ENCODE measurements around the gene CFAP43.

CFAP43 gene

DNA sequence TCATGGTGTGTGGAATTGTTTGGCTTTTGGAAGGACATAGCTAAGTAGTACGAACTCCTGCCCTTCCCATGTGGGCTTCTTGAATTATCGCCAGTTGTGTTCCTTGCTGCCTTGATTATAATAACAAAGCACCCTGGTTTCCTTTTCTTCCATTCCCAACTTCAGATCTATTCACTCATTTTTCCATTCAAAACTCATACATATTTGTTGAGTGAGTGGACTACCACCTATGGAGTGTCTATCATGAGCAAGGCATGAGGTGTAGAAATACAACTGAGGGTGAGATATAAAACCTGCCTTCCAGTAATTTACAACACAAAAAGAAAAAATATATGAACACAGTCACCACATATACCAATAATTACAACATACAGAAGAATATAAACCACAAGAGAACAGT lies 141.6 kb downstream of the CFAP43 start:
- DNase-seq, result no peak

- DNase-seq, result no peak
Measured at GRCh38 chr10:104089621-104090020, 142.5 kb downstream of the CFAP43 start.

- no peak for DNase-seq
Measured at GRCh38 chr10:104088239-104088638, 143.9 kb downstream of the CFAP43 start.

- DNase-seq, result no peak
Measured at GRCh38 chr10:104085801-104086400, 146.3 kb downstream of the CFAP43 start, which contains the start of gene COL17A1. COL17A1 (minus strand) TSS chr10:104085880; CDS start chr10:104080673, 5,207 bp downstream.

DNA sequence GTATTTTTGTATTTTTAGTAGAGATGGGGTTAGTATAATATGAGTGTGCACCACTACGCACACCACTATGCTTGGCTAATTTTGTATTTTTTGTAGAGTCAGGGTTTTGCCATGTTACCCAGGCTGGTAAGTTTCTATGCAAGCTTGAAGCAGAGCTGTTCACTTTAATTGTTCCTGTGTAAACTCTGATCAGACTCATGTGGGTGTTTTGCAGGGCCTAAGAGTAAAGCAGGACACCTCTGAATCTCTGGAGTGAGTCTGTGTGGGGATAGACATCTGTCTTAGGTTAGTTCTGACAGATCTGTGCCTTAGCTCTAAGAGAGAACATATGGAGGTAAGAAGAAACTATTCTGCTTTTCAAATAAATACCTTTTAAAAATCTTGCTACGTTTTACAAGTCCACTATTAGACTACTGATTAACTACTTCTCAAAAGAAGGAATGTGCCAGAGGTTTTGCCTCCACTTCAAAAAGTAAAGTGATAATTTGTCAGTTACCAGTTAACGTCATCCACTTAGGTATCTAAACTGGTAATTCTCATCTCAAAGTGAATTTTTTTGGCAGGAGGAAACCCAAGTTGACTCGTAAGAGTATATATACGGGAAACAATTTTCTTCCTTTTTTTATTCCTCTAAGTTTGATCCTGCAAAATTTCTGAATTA lies 147.6 kb downstream of the CFAP43 start:
- DNase-seq, result no peak

- no peak for DNase-seq
Measured at GRCh38 chr10:104081998-104082397, 150.2 kb downstream of the CFAP43 start.

GRCh38 chr10:104080762-104081161 lies 151.4 kb downstream of the CFAP43 start:
- peak; percentile 39 for DNase-seq
